ENCODE data around the gene SNX20.

Gene SNX20

GRCh38 chr16:50657241-50657640 is 23.9 kb downstream of the SNX20 start:
- DNase-seq (ENCODE audit: low read depth in 2 of 2), result no peak

GRCh38 chr16:50655558-50656055 is 25.5 kb downstream of the SNX20 start:
- no peak for DNase-seq (ENCODE audit: low read depth in 2 of 2)

GRCh38 chr16:50653633-50654519 is 27.2 kb downstream of the SNX20 start:
- DNase-seq (ENCODE audit: low read depth in 2 of 2), result no peak

- no peak for DNase-seq (ENCODE audit: low read depth in 2 of 2)
These were observed 28.2 kb downstream of the SNX20 start for GRCh38 chr16:50652836-50653425.

- DNase-seq (ENCODE audit: low read depth in 2 of 2), result no peak
These were observed 29.2 kb downstream of the SNX20 start for GRCh38 chr16:50651835-50652438.

GRCh38 chr16:50646345-50646744 is 34.8 kb downstream of the SNX20 start:
- no peak for DNase-seq (ENCODE audit: low read depth in 2 of 2)

GRCh38 chr16:50645563-50646220 is 35.4 kb downstream of the SNX20 start:
- no peak for DNase-seq (ENCODE audit: low read depth in 2 of 2)

GRCh38 chr16:50644729-50645128 is 36.4 kb downstream of the SNX20 start:
- no peak for DNase-seq (ENCODE audit: low read depth in 2 of 2)

- DNase-seq (ENCODE audit: low read depth in 2 of 2), result no peak
These were observed 36.9 kb downstream of the SNX20 start for GRCh38 chr16:50644245-50644644.

GRCh38 chr16:50643192-50643591 is 37.9 kb downstream of the SNX20 start:
- DNase-seq (ENCODE audit: low read depth in 2 of 2), result no peak

GRCh38 chr16:50642349-50642748 is 38.8 kb downstream of the SNX20 start:
- DNase-seq (ENCODE audit: low read depth in 2 of 2), result no peak

GRCh38 chr16:50641818-50642187 is 39.3 kb downstream of the SNX20 start:
- DNase-seq (ENCODE audit: low read depth in 2 of 2), result no peak

- no peak for DNase-seq (ENCODE audit: low read depth in 2 of 2)
These were observed 39.9 kb downstream of the SNX20 start for GRCh38 chr16:50640919-50641817.

- no peak for DNase-seq (ENCODE audit: low read depth in 2 of 2)
These were observed 40.7 kb downstream of the SNX20 start for GRCh38 chr16:50640391-50640790.

GRCh38 chr16:50638816-50639670 is 42.1 kb downstream of the SNX20 start:
- no peak for DNase-seq (ENCODE audit: low read depth in 2 of 2)

GRCh38 chr16:50637716-50638602 is 43.2 kb downstream of the SNX20 start:
- no peak for DNase-seq (ENCODE audit: low read depth in 2 of 2)

GRCh38 chr16:50636753-50637374 is 44.2 kb downstream of the SNX20 start:
- DNase-seq (ENCODE audit: low read depth in 2 of 2), result no peak

GRCh38 chr16:50635505-50636392 is 45.4 kb downstream of the SNX20 start:
- no peak for DNase-seq (ENCODE audit: low read depth in 2 of 2)

Measured in stimulated activated CD4-positive, alpha-beta T cell treated with anti-CD3 and anti-CD28 coated beads, Interleukin-4, amount 100 ng/mL, for 48 hours (primary cell).